GM18909 (cell line): ENCODE measurements around the gene TMEM8B.

Experiments used
- ATAC-seq: cut with Tn5 transposase; IDR thresholded peaks from one replicate; pipeline ENCODE4 v1.9.1; 2021; ENCODE audit warnings: mild to moderate bottlenecking; ENCODE audit not compliant: unreplicated experiment, poor library complexity

TMEM8B gene

DNA sequence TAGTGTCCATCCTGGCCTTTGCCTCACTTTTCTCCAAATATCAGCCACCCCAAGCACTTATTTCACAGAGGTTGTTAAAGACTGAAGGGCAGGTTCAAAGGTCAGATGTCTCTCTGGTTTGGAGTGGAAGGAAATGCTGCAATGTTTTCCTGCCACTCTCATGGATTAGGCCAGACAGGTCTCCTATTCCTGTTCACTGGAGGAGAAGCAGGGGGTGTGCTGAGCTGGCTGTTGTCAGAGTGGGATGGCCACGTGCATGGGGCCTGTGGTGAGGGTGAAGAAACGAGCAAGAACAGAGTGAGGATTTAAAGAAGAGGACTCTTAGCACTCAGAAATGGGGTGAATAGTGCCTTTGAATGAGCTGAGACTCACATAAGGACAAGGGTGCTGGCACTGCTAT, 6.7 kb downstream of the TMEM8B start:
- ATAC-seq: no peak

DNA sequence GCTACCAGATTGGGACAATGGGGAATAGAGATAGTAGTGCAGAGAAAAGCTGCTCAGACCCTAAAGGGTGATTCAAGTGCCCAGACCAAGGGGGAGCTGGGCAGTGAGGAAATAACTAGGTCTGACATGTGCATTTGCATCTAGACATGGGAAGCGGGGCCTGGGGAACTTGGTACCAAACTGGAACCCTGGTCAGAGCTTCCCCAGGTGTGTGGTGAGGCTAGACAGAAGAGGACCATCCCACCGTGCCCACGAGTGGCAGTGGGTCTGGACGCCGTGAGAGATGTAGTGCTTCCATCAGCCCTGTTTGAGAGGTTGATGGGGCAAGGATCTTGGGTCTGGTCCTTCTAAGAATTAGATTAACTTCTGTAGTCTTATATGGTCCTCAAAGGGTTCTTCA, 7.6 kb downstream of the TMEM8B start:
- ATAC-seq: no peak

DNA sequence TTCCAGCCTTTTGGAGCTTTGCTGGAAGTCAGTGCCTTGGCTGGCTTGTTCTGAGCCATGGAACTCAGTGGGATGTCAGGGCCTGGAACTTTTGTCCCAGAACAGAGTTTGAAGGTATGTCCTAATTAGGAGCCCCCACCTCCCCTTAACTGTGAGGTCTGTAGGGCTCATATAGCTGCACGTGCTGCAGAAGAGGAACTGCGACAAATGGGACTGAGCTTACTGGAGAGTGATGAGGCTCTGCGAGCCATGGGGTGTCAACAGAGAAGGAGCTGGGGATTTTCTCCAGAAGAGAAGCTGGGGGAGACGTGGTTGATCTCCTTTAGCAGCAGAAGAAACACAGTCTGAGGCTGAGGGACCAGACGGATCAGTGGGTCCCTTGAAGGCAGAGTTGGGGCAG, 10.9 kb downstream of the TMEM8B start:
- no peak for ATAC-seq

DNA sequence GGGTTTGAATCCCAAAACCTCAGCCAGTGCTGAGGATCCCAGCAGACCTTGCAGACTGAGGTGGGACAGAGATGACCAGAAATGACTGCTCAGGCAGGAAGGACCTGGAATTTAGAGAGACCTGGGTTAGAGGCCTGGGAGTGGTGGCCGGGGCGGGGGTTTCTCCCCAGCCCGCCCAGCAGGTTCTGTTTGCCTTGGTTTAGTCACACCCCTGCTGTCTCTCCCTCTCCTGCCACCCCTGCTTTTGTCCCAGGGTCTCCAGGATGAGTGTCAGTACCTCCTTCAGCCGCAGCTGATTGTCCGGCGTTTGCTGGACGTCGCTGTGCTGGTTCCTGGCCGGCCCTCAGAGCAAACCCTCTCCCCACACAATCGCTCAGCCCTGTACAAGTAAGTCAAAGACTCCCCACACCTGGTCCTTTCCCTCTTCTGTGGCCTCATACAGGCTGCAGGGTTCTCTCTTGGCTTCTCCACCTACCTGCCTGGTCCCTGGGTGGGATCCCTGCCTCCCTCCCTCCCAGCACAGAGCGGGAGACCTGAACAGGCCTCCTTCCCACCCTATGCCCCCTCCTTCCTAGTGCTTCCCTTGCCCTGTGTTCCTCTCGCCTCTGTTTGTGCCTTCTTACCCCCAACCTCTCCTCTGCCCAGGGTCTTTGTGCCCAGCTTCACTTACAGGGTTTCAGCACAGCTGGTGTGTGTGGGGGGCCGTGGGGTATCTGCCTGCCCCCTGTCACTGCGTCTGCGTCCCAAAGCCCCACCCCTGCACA, 12.0 kb downstream of the TMEM8B start:
- no peak for ATAC-seq

DNA sequence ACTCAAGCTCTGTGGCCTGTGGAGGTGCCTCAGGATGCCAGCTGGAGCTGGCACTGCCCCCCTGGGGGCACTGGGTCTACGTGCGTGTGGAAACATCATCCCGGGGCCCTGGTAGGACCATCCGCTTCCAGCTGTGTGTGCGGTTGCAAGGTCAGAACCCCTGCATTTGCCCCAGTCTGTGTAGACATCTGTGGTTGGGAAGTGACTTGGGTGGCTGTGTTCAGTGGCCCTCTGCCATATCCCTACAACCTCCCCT, 12.5 kb downstream of the TMEM8B start:
- ATAC-seq: no peak

DNA sequence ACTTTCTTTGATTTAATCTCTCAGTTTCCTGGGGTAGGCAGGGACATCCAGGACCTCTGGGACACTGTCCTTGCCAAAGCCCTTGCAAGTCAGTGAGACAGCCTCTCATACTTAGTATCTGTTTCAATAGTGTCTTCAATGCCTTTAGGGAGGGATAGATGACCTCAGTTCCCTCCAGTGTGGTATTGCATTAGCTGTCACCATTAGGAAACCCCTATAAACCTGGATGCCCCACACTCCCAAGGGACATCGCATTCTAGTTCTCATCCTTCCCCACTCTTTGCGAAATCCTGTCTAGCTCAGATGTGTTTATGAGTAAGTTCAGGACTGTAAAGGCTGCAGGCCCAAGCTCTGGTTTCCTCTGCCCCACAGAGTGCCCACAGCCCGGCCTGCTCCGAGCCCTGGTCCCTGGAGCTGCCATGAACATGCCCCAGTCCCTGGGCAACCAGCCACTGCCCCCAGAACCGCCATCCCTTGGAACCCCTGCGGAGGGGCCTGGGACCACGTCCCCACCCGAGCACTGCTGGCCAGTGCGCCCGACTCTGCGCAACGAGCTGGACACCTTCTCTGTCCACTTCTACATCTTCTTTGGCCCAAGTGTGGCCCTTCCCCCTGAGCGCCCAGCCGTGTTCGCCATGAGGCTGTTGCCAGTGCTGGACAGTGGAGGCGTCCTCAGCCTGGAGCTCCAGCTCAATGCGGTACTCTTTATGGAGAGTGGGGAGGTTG, 13.2 kb downstream of the TMEM8B start:
- no peak for ATAC-seq

DNA sequence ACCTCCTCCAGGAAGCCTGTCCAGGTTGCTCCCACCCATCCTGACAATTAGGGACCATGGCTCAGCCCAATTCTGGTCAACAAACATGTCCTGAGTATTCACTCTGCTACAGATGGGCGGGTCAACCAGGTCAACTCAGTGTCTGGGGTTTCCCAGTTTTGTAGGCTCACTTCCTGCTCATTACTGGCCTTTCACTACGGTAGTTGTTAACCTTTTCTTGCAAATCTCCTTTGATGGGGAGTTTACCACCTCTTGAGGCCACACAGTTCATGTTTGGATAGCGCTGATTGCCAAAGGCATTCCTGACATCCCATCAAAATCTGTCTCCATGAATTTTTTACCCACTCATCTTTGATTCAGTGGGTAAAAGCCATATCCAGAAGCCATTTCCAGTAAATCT, 13.8 kb downstream of the TMEM8B start:
- ATAC-seq: peak; percentile 64

DNA sequence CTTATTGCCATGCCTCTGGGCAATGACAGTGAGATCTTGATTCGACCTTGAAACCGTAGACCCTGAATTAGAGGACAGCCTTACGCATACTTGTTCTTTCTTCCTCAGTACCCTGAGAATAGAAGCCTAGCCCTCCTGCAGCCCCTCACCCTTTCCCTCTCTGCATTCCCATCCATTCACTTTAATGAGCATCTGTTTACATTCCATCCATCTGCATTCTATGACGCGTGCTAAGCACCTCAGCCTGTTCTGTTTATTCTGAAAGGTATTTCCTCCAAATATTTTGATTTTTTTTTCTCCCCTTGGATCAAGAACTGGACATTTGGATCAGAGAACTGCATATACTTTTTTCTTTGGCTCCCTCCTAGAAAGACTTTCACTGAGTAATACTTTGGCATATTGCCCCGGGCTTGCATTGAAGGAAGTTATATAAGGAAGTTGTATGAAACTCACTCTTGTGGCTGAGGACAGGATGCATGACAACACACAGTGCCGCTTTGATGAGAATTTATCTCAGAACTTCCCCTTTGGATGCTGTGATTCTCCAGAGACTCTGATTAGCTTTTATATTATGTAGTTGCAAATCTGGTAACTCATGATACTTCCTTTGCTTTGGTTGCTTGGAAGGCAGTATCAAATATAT, 15.7 kb downstream of the TMEM8B start:
- ATAC-seq: peak; percentile 29

DNA sequence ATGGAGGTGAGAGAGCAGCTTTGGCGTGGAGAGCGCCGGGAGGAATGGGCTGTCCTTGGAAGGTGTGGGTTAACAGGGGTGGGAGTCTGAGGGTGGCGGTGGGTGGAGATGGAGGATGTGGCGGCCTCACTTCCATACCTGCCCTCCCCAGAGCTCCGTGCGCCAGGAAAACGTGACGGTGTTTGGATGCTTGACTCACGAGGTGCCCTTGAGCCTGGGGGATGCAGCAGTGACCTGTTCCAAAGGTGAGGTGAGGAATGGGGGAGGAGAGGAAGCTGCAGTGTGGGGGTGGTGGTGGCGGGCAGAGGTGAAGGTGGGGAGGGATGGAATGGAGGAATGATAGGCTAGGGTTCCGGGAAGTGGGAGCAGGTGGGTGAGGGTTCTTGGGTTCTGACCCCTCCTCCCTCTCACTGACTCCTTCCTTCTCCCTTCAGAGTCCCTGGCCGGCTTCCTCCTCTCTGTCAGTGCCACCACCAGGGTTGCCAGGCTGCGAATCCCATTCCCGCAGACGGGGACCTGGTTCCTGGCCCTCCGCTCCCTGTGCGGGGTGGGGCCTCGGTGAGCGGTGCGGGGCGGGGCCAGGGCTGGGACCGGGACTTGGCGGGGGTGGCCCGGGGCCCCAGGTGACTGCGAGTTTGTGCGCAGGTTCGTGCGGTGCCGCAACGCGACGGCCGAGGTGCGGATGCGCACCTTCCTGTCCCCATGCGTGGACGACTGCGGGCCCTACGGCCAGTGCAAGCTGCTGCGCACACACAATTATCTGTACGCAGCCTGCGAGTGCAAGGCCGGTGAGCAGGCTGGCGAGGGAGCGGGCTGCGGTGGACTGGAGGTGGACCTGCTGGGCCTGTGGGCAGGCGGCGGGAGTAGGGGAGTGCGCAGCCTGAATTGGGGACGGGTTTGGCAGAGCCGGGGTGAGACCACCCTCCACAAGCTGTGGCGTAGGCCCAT, 17.1 kb downstream of the TMEM8B start:
- no peak for ATAC-seq

DNA sequence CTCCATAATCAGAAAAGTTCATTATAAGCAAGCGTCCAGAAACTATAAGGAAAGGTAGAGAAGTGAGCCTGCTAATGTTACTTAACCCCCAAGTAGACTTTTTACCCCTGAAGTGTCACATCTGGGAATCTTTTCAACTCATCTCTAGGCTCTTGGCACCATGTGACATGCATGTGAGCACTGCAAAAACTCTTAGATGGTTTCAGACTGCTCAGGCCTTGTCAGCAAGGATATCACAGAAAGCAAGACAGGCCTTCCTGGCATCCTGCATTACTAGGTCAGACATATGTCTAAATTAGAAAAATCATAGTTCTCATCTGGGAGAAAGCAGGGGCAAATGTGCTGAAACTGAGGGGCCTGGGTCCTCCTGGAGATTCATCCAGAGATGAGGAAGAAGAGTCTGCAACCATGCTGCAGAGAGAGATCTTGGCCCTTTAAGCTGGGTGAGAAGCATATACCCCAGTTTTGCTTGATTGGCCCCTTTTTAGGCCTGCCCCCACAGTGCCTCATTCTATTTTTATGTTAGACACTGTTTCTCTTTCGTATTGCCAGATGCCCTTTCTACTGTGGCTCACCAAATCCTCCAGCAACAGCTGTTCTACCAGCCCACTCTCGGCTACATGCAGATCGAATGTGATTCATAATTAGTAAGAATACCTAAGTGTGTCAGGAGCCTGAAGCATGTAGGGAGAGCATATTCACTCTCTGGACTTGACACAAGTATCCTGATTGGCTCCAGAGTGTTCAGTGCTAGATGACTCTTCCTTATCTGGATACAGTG, 19.0 kb downstream of the TMEM8B start:
- peak; percentile 92 for ATAC-seq

DNA sequence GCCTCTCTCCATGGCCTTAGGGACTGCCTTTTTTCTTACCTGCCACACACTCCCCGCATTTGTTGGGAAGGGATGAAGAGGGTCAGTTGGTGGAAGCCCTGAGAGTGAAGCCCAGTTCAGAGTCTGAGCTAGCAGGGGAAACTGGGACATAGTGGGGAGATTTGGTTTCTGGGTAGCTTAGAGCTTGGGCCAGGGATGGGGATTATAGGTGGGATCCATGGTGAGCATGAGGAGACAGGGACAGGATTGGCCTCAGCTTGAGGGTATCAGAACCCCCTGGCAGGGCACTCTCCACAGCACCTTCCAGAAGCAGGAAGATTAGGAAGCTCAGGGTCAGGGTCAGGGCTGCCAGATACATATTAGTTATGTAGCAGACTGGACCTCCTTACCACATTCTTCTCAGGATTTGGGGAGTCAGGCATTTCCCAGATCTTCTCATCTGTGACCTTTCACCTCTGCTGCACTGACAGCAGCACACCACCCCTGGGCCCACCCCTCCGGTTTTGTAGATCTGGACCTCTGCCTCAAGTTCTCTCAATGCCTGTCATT, 23.3 kb downstream of the TMEM8B start:
- ATAC-seq: no peak

DNA sequence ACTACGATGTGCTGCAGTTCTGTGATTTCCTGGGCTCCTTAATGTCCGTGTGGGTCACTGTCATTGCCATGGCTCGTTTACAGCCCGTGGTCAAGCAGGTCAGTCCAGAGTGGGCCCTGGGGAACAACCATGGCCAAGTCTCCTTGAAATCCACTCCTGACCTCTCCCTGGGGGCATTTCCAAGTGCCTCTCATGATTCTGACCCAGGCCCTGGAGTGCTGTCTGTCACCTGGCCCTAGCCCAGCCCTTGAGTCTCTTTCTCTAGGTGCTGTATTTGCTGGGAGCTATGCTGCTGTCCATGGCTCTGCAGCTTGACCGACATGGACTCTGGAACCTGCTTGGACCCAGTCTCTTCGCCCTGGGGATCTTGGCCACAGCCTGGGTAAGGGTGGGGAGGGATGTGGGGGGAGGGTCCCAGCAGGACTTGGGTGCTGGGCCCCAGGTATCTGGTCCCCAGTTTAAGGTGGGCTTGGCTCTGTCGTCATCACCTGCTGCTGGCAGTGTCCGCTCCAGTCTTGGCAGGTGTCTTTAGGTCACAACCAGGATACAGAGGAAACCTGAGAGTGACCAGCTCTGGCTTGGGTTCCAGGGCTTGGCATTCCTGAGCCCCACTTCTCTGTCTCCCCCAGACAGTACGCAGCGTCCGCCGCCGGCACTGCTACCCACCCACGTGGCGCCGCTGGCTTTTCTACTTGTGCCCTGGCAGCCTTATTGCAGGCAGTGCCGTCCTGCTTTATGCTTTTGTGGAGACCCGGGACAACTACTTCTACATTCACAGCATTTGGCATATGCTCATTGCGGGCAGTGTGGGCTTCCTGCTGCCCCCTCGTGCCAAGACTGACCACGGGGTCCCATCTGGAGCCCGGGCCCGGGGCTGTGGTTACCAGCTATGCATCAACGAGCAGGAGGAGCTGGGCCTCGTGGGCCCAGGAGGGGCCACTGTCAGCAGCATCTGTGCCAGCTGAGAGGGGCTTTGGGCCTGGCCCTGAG, 24.1 kb downstream of the TMEM8B start:
- no peak for ATAC-seq

DNA sequence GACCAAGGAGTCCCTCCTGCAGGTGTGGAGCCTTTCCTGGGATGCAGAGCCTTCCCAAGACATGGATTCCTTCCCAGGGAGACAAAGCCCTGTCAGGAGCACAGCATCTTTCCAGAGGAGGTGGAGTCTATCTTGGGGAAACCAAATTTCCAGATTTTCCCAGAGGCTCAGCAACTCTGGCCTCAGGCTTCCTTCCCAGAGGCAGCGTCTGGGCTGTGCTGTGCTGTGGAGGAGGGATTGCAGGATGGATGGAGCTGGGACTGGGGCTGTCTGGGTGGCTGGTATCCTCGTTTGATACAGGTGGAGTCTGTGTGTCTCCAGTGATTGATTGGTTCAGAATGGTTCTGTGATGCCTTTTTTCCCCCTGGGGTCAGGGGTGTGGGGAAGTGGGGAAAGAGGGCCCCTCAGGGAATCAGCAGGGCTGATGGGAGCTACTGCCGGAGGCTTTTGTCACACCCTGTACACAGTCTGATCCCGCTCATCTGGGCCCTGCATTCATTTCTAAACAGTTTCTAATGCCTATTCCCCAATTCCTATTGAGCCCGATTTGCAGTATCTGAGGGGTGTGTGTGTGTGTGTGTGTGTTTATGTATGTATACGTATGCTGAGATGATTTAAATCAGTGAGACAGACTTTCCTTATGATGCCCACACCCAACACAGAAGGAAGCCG, 25.2 kb downstream of the TMEM8B start:
- no peak for ATAC-seq

DNA sequence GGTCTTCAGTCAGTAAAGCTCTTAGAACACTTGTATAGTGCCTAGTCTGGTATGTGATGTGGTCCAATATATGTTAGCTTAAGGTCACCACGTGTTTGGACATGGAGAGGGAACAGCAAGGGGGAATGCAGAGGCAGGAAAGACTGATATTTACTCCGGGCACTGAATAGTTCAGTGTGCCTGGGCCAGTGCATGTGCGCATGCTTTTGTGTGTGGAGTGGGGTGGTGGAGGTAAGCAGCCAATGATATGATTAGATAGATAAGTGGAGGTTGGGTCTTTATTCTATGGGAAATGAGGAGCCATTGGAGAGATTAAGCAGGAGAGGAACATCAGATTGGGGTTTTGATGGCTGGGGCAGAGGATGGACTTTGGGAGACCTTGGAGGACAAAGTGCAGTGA, 27.2 kb downstream of the TMEM8B start:
- ATAC-seq: no peak

DNA sequence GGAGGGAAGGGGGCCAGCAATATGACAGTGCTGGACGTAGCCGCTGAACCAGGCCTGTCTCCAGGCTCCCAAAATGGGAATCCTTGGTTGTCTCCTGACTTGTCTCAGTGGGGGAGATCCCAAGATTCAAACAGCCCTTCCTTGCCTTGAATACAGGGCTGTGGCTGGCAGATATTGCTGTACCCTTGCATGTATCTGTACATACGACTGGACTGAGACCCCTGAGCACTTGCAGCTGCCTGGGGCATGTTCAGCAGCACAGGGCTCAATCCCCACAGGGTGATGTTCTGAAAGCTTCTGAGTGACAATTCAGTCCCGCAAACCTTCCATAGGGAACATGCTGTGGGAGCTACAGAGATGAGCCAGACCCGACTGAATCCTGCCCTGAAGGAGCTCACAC, 27.9 kb downstream of the TMEM8B start:
- no peak for ATAC-seq

DNA sequence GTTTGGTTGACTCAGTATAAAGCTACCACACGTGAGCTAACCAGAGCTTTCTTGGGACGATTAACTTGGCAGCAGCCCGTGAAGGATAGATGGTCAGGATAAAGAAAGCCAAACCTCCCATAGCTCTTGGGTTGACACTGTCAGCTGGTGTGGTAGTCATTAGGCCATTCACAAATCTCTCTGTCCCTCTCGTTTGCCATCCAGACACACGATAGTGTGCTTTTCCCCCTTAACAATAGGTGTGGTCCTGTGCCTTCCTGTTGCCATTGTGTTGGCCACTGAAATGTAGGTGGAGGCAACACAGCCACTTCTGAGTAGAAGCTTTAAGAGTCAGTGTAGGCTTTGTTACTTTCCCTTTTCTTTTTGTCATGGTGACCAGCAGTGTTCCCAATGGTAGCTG, 29.4 kb downstream of the TMEM8B start:
- ATAC-seq: no peak

DNA sequence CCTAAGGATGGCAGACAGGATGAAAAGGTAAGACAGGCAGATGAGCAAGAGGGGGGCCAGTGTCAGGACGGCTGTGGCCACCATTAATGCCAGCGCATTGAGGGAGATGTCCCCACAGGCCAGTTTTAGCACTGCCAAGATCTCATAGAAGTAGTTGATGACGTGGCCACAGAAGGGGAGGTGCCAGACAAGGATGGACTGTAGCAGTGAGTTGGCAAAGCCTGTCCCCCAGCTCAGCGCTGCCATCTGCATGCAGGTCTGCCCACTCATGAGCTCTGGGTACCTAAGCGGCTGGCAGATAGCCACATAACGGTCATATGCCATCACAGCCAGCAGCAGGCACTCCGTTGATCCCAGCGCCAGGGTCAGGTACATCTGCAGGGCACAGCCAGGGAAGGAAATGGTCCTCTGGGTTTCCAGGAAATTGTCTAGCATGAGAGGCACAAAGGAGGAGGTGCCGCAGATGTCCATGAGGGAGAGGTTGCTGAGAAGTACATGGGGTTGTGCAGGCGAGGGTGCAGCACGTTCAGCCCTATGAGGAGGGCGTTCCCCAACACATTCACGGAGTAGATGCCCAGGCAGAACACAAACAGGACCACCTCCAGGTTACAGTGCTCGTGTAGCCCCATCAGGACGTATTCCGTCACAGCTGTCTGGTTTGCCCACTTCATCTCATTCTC, 30.4 kb downstream of the TMEM8B start:
- ATAC-seq: no peak

DNA sequence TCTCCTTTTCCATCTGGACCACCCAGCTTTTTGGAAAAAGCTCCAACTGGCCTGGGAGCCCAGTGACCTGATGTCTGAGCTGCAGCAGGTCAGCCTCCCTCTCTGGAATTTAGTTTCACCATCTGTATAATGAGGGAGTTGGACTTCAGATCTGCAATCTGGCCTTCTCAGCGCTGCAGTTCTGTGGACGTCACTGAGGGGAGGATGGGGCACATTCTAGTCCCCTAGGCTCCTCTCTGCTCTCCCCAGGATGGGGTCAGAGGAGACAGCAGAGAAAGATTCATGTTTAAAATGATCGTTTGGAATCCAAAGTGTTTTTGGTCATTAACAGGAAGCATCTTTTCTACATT, 30.9 kb downstream of the TMEM8B start:
- ATAC-seq: no peak
